Endothelial cell of coronary artery (primary cell): ENCODE data around the gene GABRP. TPM values are rescaled to one million over a fixed set of nuclear protein-coding genes. Genes with fewer than 3 reads are reported as not detected.

Experiments
- total RNA-seq: library from RNA; depleted of rRNA; stranded (reverse); fragments of >200 nt; gene quantifications from 2 replicates; pipeline ENCODE4 v1.2.3, GENCODE V29; 2014

Gene GABRP
- 0.36 and 0.47 TPM in 2 replicates for total RNA-seq

GRCh38 chr5:170783498-170784247 lies at the start of gene GABRP:
GABRP (plus strand) TSS chr5:170783725; CDS start chr5:170788616, 4,891 bp downstream.

GRCh38 chr5:170861917-170862766 lies 78.6 kb downstream of the GABRP start, which contains the start of gene RANBP17:
RANBP17 (plus strand) TSS chr5:170862018.

Other genes with a start within 250 kb of the GABRP start
- gene RANBP17, start 78.3 kb downstream of the GABRP start, total RNA-seq = 5.9 and 12.4 TPM in 2 replicates